ENCODE measurements around the gene SIGLEC11.
"Not testable (repeated sequence)": the region's sequence is repeated elsewhere in the genome, so short reads cannot be mapped to it uniquely, and the experiment has no call there.

The SIGLEC11 gene

GRCh38 chr19:49981603-49982593, 20.9 kb upstream of the SIGLEC11 start:
- no peak for DNase-seq (ENCODE audit: low read depth)

GRCh38 chr19:49978324-49978723, 17.4 kb upstream of the SIGLEC11 start:
- DNase-seq (ENCODE audit: low read depth) = no peak

- no peak for DNase-seq (ENCODE audit: low read depth)
Measured at GRCh38 chr19:49977881-49978280, 16.9 kb upstream of the SIGLEC11 start.

- DNase-seq (ENCODE audit: low read depth) = no peak
Measured at GRCh38 chr19:49977076-49977475, 16.1 kb upstream of the SIGLEC11 start.

GRCh38 chr19:49976496-49976895, 15.5 kb upstream of the SIGLEC11 start:
- DNase-seq (ENCODE audit: low read depth) = no peak

GRCh38 chr19:49975051-49975450, 14.1 kb upstream of the SIGLEC11 start:
- DNase-seq (ENCODE audit: low read depth) = no peak

GRCh38 chr19:49973987-49974386, 13.0 kb upstream of the SIGLEC11 start:
- no peak for DNase-seq (ENCODE audit: low read depth)

GRCh38 chr19:49972841-49973240, 11.9 kb upstream of the SIGLEC11 start:
- no peak for DNase-seq (ENCODE audit: low read depth)

- no peak for DNase-seq (ENCODE audit: low read depth)
Measured at GRCh38 chr19:49971991-49972411, 11.0 kb upstream of the SIGLEC11 start.

- DNase-seq (ENCODE audit: low read depth) = not testable (repeated sequence)
Measured at GRCh38 chr19:49969355-49969754, 8.4 kb upstream of the SIGLEC11 start.

- DNase-seq (ENCODE audit: low read depth) = no peak
Measured at GRCh38 chr19:49968279-49968922, 7.4 kb upstream of the SIGLEC11 start.

GRCh38 chr19:49959892-49960291, 1.1 kb downstream of the SIGLEC11 start:
- DNase-seq (ENCODE audit: low read depth) = not testable (repeated sequence)

- DNase-seq (ENCODE audit: low read depth) = not testable (repeated sequence)
Measured at GRCh38 chr19:49958596-49958995, 2.4 kb downstream of the SIGLEC11 start.

GRCh38 chr19:49958144-49958543, 2.8 kb downstream of the SIGLEC11 start:
- DNase-seq (ENCODE audit: low read depth) = not testable (repeated sequence)

- DNase-seq (ENCODE audit: low read depth) = no peak
Measured at GRCh38 chr19:49957262-49957915, 3.6 kb downstream of the SIGLEC11 start.

- no peak for DNase-seq (ENCODE audit: low read depth)
Measured at GRCh38 chr19:49956115-49956495, 4.9 kb downstream of the SIGLEC11 start.

- DNase-seq (ENCODE audit: low read depth) = no peak
Measured at GRCh38 chr19:49954933-49955332, 6.0 kb downstream of the SIGLEC11 start.

- no peak for DNase-seq (ENCODE audit: low read depth)
Measured at GRCh38 chr19:49954092-49954829, 6.7 kb downstream of the SIGLEC11 start.

- no peak for DNase-seq (ENCODE audit: low read depth)
Measured at GRCh38 chr19:49953416-49953815, 7.6 kb downstream of the SIGLEC11 start.

GRCh38 chr19:49952906-49953305, 8.1 kb downstream of the SIGLEC11 start:
- DNase-seq (ENCODE audit: low read depth) = no peak

GRCh38 chr19:49952479-49952836, 8.5 kb downstream of the SIGLEC11 start:
- DNase-seq (ENCODE audit: low read depth) = no peak

Data from stimulated activated CD8-positive, alpha-beta memory T cell treated with anti-CD3 and anti-CD28 coated beads, Interleukin-15, amount 100 ng/mL, for 24 hours (primary cell).